HepG2 (cell line): Measurements from ENCODE around the gene MITF. TPM values are rescaled to one million over a fixed set of nuclear protein-coding genes. Genes with fewer than 3 reads are reported as not detected.
"Not testable (repeated sequence)": the region's sequence is repeated elsewhere in the genome, so short reads cannot be mapped to it uniquely, and the experiment has no call there.

Source experiments
- ATAC-seq: fragments of 200-7000 bp; cut with Tn5 transposase; 3 replicates; pipeline ENCODE4 v1.9.1; 2020; ENCODE audit warnings: mild to moderate bottlenecking, moderate library complexity
- BruUV-seq: library from RNA; stranded (reverse); fragments of 400-500 nt; replicated peaks from 2 replicates; lab custom pipeline; 2021; lab: Mats Ljungman, UMichigan
- CTCF ChIA-PET: fragments of 300-600 bp; formaldehyde crosslinking; extraction: SDS; loops from one replicate; lab custom pipeline; 2021; ENCODE audit warnings: low total read pairs, inconsistent platforms, low intra/inter-chr PET ratio; lab: Yijun Ruan, JAX
- POLR2A ChIA-PET: fragments of 350-600 bp; sonication (Branson Sonifier 250); formaldehyde crosslinking; loops from one replicate; lab custom pipeline; 2020; ENCODE audit warnings: antibody characterized with exemption, inconsistent platforms; lab: Yijun Ruan, JAX
- DNase-seq: peaks from one replicate; pipeline ENCODE4 v3.0.0-alpha.2; 2015; ENCODE audit warnings: low spot score
- FAIRE-seq: peaks from 3 replicates; lab custom pipeline; 2011; peaks lifted over from hg19 to GRCh38; lab: Jason Lieb, UNC
- H2AFZ ChIP-seq: one replicate; pipeline ENCODE4 v1.6.1; 2011; ENCODE audit warnings: low read length, inconsistent platforms
- H3K27ac ChIP-seq: fragments of 300-600 bp; 3 replicates; pipeline ENCODE4 v1.8.0; 2011; ENCODE audit warnings: mixed run types, mild to moderate bottlenecking, mixed read lengths, low read length, inconsistent platforms; ENCODE audit not compliant: insufficient read depth; ENCODE audit errors: extremely low read length
- H3K27me3 ChIP-seq, 2 experiments: fragments of 200-600 bp in 1 of 2; 2 replicates in 1 of 2; 3 replicates in 1 of 2; pipeline versions ENCODE4 v1.6.0 to v1.8.0; 2011; ENCODE audit warnings: low read length in 2 of 2, mild to moderate bottlenecking in 2 of 2, moderate library complexity in 2 of 2, inconsistent platforms in 1 of 2; ENCODE audit not compliant: insufficient read depth in 2 of 2, control insufficient read depth in 1 of 2
- H3K36me3 ChIP-seq, 2 experiments: fragments of 200-600 bp in 1 of 2; replicated peaks in 1 of 2; 2 replicates in 1 of 2; 3 replicates in 1 of 2; pipeline versions ENCODE4 v1.5.1 to v1.8.0; 2011; ENCODE audit warnings: low read length in 2 of 2, inconsistent platforms in 1 of 2; ENCODE audit not compliant: insufficient read depth in 2 of 2, control insufficient read depth in 1 of 2
- H3K4me1 ChIP-seq: 2 replicates; pipeline ENCODE4 v1.5.1; 2012; ENCODE audit warnings: low read length, inconsistent platforms; ENCODE audit not compliant: insufficient read depth
- H3K4me2 ChIP-seq: 2 replicates; pipeline ENCODE4 v1.6.0; 2011; ENCODE audit warnings: low read depth, low read length, inconsistent platforms
- H3K4me3 ChIP-seq, 3 experiments: fragments of 200-600 bp in 1 of 3; sonication (generic), shearing (Covaris generic) in 1 of 3; replicated peaks in 1 of 3; 2 replicates each; pipeline ENCODE4 v1.5.1; 2011 to 2016; ENCODE audit warnings: low read length in 3 of 3, inconsistent platforms in 2 of 3, low read depth in 2 of 3, mild to moderate bottlenecking in 2 of 3, control low read depth in 1 of 3, mixed read lengths in 1 of 3; ENCODE audit not compliant: insufficient read depth in 1 of 3
- H3K79me2 ChIP-seq: one replicate; pipeline ENCODE4 v1.6.1; 2011; ENCODE audit warnings: low read length, inconsistent platforms; ENCODE audit not compliant: insufficient read depth
- H3K9ac ChIP-seq: 2 replicates; pipeline ENCODE4 v1.6.0; 2011; ENCODE audit warnings: mild to moderate bottlenecking, low read depth, low read length, inconsistent platforms; ENCODE audit not compliant: insufficient read depth
- H3K9me3 ChIP-seq: 2 replicates; pipeline ENCODE4 v1.5.1; 2012; ENCODE audit warnings: mild to moderate bottlenecking, low read length
- H4K20me1 ChIP-seq: 2 replicates; pipeline ENCODE4 v1.6.0; 2011; ENCODE audit warnings: inconsistent platforms, mild to moderate bottlenecking, low read length, moderate library complexity; ENCODE audit not compliant: insufficient read depth
- CBX2 ChIP-seq, 2 experiments: fragments of 200-600 bp in 1 of 2; sonication (generic); formaldehyde crosslinking in 1 of 2; IDR thresholded peaks; 2 replicates each; pipeline versions ENCODE4 v1.7.0 to v1.8.1; 2018 to 2022; ENCODE audit warnings: low read depth in 2 of 2, low read length in 1 of 2, mild to moderate bottlenecking in 1 of 2, missing genetic modification reagents in 1 of 2
- NFRKB ChIP-seq: fragments of 450-650 bp; IDR thresholded peaks from 2 replicates; pipeline ENCODE4 v1.6.1; 2017
- PITX1 ChIP-seq: sonication (generic); formaldehyde crosslinking; IDR thresholded peaks from 2 replicates; pipeline ENCODE4 v1.5.1; 2020; ENCODE audit warnings: mild to moderate bottlenecking, missing genetic modification reagents
- TOE1 ChIP-seq: sonication (generic); formaldehyde crosslinking; IDR thresholded peaks from 2 replicates; pipeline ENCODE4 v1.4.0; 2020; ENCODE audit warnings: mild to moderate bottlenecking, missing genetic modification reagents
- ZNF563 ChIP-seq: sonication (generic); formaldehyde crosslinking; IDR thresholded peaks from 2 replicates; pipeline ENCODE4 v1.8.0; 2022; ENCODE audit warnings: mild to moderate bottlenecking, moderate library complexity, missing genetic modification reagents
- ZNF644 ChIP-seq: IDR thresholded peaks from 2 replicates; pipeline ENCODE4 v1.6.1; 2016; ENCODE audit warnings: low read depth
- WGBS: methylation state at CpG from one replicate; pipeline ENCODE4 v1.1.6; 2017; ENCODE audit warnings: low lambda C conversion rate; 5-methylcytosine and 5-hydroxymethylcytosine counted together
- in situ Hi-C: cut with HindIII; loops from 2 replicates; pipeline ENCODE4 v1.10.0; 2017; ENCODE audit warnings: low pct_unique_long_range_greater_than_20kb; ENCODE audit not compliant: extremely low pct_ligation_motif_present
- intact Hi-C: fragments of 100-400 bp; cut with micrococcal nuclease; formaldehyde crosslinking; loops from one replicate; pipeline ENCODE4 v1.10.0; 2022; ENCODE audit not compliant: unreplicated experiment
- polyA plus RNA-seq, 8 experiments: library from polyadenylated mRNA; depleted of rRNA in 3 of 8; stranded (reverse) in 7 of 8; unstranded in 1 of 8; fragments of >200 nt; fragmentation: Illumina TruSeq in 4 of 8; extraction: Trizol in 4 of 8; gene quantifications; 2 replicates each; pipeline versions ENCODE4 v1.2.1 to v1.2.3, GENCODE V29; 2011 to 2016; ENCODE audit warnings: low read depth in 4 of 8, missing spikeins in 1 of 8, mixed read lengths in 1 of 8; ENCODE audit not compliant: insufficient read depth in 1 of 8
- total RNA-seq, 5 experiments: library from RNA; depleted of rRNA; stranded (reverse); fragments of >200 nt; fragmentation: Illumina TruSeq; extraction: Trizol; gene quantifications; 2 replicates each; pipeline ENCODE4 v1.2.3, GENCODE V29; 2016; ENCODE audit warnings: low read depth in 1 of 5
- TF ChIP-seq, protein P1 (sequence below): sonication (generic); formaldehyde crosslinking; IDR thresholded peaks from 2 replicates; pipeline ENCODE4 v1.4.0; 2020; ENCODE audit warnings: low read depth, missing genetic modification reagents

The MITF gene
- total and polyA plus RNA-seq, 2 of the 13 experiments (the other 11 are each of a cell fraction or from before 2014, with no cell fraction given) = 0.12 to 0.38 TPM

GRCh38 chr3:69906351-69906966, 167.2 kb downstream of the MITF start (continued):
- TF ChIP-seq, protein P1, sequence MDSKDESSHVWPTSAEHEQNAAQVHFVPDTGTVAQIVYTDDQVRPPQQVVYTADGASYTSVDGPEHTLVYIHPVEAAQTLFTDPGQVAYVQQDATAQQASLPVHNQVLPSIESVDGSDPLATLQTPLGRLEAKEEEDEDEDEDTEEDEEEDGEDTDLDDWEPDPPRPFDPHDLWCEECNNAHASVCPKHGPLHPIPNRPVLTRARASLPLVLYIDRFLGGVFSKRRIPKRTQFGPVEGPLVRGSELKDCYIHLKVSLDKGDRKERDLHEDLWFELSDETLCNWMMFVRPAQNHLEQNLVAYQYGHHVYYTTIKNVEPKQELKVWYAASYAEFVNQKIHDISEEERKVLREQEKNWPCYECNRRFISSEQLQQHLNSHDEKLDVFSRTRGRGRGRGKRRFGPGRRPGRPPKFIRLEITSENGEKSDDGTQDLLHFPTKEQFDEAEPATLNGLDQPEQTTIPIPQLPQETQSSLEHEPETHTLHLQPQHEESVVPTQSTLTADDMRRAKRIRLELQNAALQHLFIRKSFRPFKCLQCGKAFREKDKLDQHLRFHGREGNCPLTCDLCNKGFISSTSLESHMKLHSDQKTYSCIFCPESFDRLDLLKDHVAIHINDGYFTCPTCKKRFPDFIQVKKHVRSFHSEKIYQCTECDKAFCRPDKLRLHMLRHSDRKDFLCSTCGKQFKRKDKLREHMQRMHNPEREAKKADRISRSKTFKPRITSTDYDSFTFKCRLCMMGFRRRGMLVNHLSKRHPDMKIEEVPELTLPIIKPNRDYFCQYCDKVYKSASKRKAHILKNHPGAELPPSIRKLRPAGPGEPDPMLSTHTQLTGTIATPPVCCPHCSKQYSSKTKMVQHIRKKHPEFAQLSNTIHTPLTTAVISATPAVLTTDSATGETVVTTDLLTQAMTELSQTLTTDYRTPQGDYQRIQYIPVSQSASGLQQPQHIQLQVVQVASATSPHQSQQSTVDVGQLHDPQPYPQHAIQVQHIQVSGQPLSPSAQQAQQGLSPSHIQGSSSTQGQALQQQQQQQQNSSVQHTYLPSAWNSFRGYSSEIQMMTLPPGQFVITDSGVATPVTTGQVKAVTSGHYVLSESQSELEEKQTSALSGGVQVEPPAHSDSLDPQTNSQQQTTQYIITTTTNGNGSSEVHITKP (CRISPR knock-in tag) = no peak
- TF ChIP-seq CBX2 (IDR thresholded peaks at IDR 0.05; ENCODE audit: low read depth, low read length) (no peak), CBX2 (CRISPR knock-in tag; IDR thresholded peaks at IDR 0.05; ENCODE audit: low read depth) (no peak)
- TF ChIP-seq, all 625 proteins: peak for 0

DNA sequence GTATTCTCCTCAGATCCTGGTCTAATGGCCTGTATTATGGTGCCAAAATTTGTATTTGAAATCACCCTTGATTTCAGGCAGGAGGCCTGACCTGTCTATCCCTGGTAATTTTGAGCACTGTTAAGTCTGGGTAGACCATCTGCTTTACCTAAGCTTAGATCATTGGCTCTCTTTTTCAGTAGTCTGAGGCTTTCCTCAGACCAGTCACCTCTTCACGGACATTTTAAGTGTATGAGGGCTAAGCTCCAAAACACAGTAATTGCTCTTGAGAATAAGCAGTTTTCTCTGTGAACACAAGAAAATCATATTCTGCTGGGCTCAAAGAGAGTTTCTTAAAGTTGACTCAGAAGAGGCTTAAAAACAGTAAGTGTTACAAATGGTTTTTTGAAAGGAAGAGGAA, 168.3 kb downstream of the MITF start:
- H2AFZ ChIP-seq = no peak overlapping the region
- H3K4me1 ChIP-seq = no peaks in the 10 kb centered on the region
- H3K4me3 ChIP-seq = no peak overlapping the region
- POLR2A ChIA-PET = no interaction called here
- no TSS peak for BruUV-seq
- H4K20me1 ChIP-seq = no peaks in the 10 kb centered on the region
- no peak overlapping the region for H3K4me2 ChIP-seq
- FAIRE-seq (no peak), DNase-seq (no peak), ATAC-seq (no peak)
- TF ChIP-seq ZNF644 (CRISPR knock-in tag) (no peak), TOE1 (CRISPR knock-in tag) (no peak), ZNF563 (CRISPR knock-in tag) (no peak), NFRKB (no peak), PITX1 (CRISPR knock-in tag) (no peak)
- no peaks in the 10 kb centered on the region for H3K36me3 ChIP-seq
- WGBS = 10% methylated on average over 1 of the region's 1 CpG
- CTCF ChIA-PET = no interaction called here
- H3K27ac ChIP-seq = no peak overlapping the region
- peaks cover 19% of the 10 kb centered on the region; the same call in 1 of the 2 replicates for H3K9me3 ChIP-seq
- in situ Hi-C loops = no loop called here
- H3K27me3 ChIP-seq = no peaks in the 10 kb centered on the region
- no peaks in the 10 kb centered on the region for H3K79me2 ChIP-seq
- H3K9ac ChIP-seq = no peak overlapping the region
- intact Hi-C loops = no loop called here

DNA sequence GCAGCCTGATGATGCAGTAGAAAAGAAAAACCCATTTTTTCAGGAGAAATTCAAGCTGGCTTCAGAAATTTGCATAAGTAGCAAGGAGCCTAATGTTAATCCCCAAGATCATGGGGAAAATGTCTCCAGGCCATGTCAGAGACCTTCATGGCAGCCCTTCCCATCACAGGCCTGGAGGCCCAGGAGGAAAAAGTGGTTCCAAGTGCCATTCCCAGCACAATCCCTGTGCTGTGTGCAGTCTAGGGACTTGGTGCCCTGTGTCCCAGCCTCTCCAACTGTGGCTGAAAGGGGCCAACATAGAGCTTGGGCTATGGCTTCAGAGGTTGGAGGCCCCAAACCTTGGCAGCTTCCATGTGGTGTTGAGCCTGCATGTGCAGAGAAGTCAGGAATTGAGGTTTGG, 170.6 kb downstream of the MITF start:
- POLR2A ChIA-PET, H3K79me2 ChIP-seq, CTCF ChIA-PET, FAIRE-seq, in situ Hi-C loops, H3K27me3 ChIP-seq, H3K27ac ChIP-seq, H3K9ac ChIP-seq, DNase-seq, BruUV-seq, H4K20me1 ChIP-seq, H3K36me3 ChIP-seq, H3K4me2 ChIP-seq, ATAC-seq, intact Hi-C loops, H3K4me1 ChIP-seq, H3K4me3 ChIP-seq, H2AFZ ChIP-seq: not testable (repeated sequence)
- peaks cover 19% of the 10 kb centered on the region; the same call in 1 of the 2 replicates for H3K9me3 ChIP-seq
